ENCODE measurements around the gene RC3H2. TPM values are rescaled to one million over a fixed set of nuclear protein-coding genes. Genes with fewer than 3 reads are reported as not detected.

Gene RC3H2
- total and polyA plus RNA-seq, 2 donors (not counting 1 experiment from before 2014, with no cell fraction given) = 35.7 to 43.1 TPM

DNA sequence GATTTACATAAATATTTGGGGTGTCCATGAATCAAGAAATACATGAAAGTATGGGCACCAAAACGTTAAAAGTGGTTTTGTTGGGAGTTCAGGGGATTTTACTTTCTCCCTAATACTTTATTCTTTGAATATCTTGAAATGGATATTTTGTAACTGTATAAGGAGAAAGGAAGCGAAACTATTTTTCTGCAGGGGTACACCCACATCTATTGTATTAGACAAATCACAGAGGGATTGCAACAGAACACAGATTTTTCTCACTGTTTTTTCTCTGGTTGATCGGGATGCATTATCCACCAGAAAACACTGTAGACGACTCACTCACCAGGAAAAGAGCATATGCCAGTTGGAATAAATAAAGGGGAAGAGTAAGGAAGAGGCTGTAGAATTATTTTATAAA is 34.4 kb upstream of the RC3H2 start:
- Histone ChIP-seq H3K27ac (ENCODE audit: insufficient read depth, low read length) (no peak overlapping the region), H3K9ac (ENCODE audit: insufficient read depth, low read length) (no peak overlapping the region), H3K79me2 (ENCODE audit: control insufficient read depth, insufficient read depth, low read length) (peaks cover 41% of the 10 kb centered on the region), H3K27me3 (ENCODE audit: control insufficient read depth, insufficient read depth, low read length) (no peaks in the 10 kb centered on the region), H3K9me3 (ENCODE audit: control insufficient read depth, insufficient read depth, low read depth, low read length) (no peaks in the 10 kb centered on the region), H3K4me1 (ENCODE audit: control insufficient read depth, extremely low read depth, insufficient read depth, low read length) (no peaks in the 10 kb centered on the region), H2AFZ (ENCODE audit: low read length) (no peak overlapping the region), H3K4me3 (replicated peaks in 1 of 4; ENCODE audit: control extremely low read depth in 1 of 4, insufficient read depth in 1 of 4, low read depth in 3 of 4, low read length in 4 of 4) (no peak overlapping the region), H4K20me1 (ENCODE audit: control insufficient read depth, extremely low read depth, insufficient read depth, low read length) (no peaks in the 10 kb centered on the region), H3K36me3 (ENCODE audit: control insufficient read depth, insufficient read depth, low read length) (no peaks in the 10 kb centered on the region), H3K4me2 (ENCODE audit: extremely low read depth, insufficient read depth, low read length) (no peak overlapping the region)
- no peak for DNase-seq (ENCODE audit: low read depth in 2 of 2)
- TF ChIP-seq EZH2 (IDR thresholded peaks at IDR 0.05; ENCODE audit: low read length, missing control alignments) = no peak

DNA sequence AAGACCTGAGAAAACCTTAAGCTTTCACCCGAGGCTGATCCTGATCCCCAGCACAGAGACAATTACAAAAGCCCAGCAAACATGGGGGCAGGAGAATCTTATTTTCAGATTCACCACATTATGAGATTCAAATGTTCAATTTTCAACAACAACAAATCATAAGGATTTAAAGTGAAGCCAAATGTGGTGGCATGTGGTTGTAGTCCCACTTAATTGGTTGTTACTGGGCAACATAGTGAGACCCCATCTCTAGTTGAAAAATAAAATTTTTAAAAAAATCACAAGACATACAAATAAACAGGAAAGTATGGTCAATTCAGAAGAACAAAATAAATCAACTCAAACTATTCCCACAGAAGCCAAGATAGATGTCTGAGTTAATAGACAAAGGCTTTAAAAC is 31.7 kb upstream of the RC3H2 start:
- H3K4me1 ChIP-seq (ENCODE audit: control insufficient read depth, extremely low read depth, insufficient read depth, low read length) = no peaks in the 10 kb centered on the region
- H3K9me3 ChIP-seq (ENCODE audit: control insufficient read depth, insufficient read depth, low read depth, low read length) = no peaks in the 10 kb centered on the region
- H3K27me3 ChIP-seq (ENCODE audit: control insufficient read depth, insufficient read depth, low read length) = no peaks in the 10 kb centered on the region
- H4K20me1 ChIP-seq (ENCODE audit: control insufficient read depth, extremely low read depth, insufficient read depth, low read length) = no peaks in the 10 kb centered on the region
- H3K4me3 ChIP-seq (replicated peaks in 1 of 4; ENCODE audit: control extremely low read depth in 1 of 4, insufficient read depth in 1 of 4, low read depth in 3 of 4, low read length in 4 of 4) = no peak overlapping the region
- no peak for DNase-seq (ENCODE audit: low read depth in 2 of 2)
- no peak overlapping the region for H3K4me2 ChIP-seq (ENCODE audit: extremely low read depth, insufficient read depth, low read length)
- TF ChIP-seq EZH2 (IDR thresholded peaks at IDR 0.05; ENCODE audit: low read length, missing control alignments) = no peak
- TF ChIP-seq, protein P1, sequence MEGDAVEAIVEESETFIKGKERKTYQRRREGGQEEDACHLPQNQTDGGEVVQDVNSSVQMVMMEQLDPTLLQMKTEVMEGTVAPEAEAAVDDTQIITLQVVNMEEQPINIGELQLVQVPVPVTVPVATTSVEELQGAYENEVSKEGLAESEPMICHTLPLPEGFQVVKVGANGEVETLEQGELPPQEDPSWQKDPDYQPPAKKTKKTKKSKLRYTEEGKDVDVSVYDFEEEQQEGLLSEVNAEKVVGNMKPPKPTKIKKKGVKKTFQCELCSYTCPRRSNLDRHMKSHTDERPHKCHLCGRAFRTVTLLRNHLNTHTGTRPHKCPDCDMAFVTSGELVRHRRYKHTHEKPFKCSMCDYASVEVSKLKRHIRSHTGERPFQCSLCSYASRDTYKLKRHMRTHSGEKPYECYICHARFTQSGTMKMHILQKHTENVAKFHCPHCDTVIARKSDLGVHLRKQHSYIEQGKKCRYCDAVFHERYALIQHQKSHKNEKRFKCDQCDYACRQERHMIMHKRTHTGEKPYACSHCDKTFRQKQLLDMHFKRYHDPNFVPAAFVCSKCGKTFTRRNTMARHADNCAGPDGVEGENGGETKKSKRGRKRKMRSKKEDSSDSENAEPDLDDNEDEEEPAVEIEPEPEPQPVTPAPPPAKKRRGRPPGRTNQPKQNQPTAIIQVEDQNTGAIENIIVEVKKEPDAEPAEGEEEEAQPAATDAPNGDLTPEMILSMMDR (conservative IDR thresholded peaks at IDR 0.05 in 1 of 2, IDR thresholded peaks at IDR 0.05 in 1 of 2; ENCODE audit: low read depth in 1 of 2, low read length in 2 of 2) = no peak
- H3K79me2 ChIP-seq (ENCODE audit: control insufficient read depth, insufficient read depth, low read length) = peaks cover 40% of the 10 kb centered on the region
- H3K9ac ChIP-seq (ENCODE audit: insufficient read depth, low read length) = no peak overlapping the region
- H3K27ac ChIP-seq (ENCODE audit: insufficient read depth, low read length) = no peak overlapping the region
- H2AFZ ChIP-seq (ENCODE audit: low read length) = no peak overlapping the region
- no peaks in the 10 kb centered on the region for H3K36me3 ChIP-seq (ENCODE audit: control insufficient read depth, insufficient read depth, low read length)

DNA sequence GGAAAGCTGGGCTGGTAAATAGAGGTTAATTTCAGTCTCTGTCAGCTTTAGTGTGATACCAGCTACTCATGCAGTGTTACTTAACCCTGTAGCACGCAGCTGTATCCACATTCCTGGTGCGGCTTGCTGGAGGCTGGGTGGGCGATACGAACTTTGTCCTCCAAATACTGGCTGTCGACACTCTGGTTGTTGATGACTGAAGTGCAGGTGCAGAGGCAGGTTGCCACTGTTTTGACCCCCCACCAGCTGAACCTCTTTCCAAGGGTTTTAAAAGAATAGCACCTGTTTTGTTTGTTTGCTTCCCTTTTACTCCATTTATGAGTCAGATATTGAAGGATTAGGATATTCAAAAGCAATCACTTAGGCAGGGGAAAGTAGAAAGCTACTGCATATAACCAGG is 31.3 kb upstream of the RC3H2 start:
- H2AFZ ChIP-seq (ENCODE audit: low read length) = no peak overlapping the region
- no peak overlapping the region for H3K4me2 ChIP-seq (ENCODE audit: extremely low read depth, insufficient read depth, low read length)
- H4K20me1 ChIP-seq (ENCODE audit: control insufficient read depth, extremely low read depth, insufficient read depth, low read length) = no peaks in the 10 kb centered on the region
- H3K4me1 ChIP-seq (ENCODE audit: control insufficient read depth, extremely low read depth, insufficient read depth, low read length) = no peaks in the 10 kb centered on the region
- H3K36me3 ChIP-seq (ENCODE audit: control insufficient read depth, insufficient read depth, low read length) = no peaks in the 10 kb centered on the region
- no peak overlapping the region for H3K9ac ChIP-seq (ENCODE audit: insufficient read depth, low read length)
- H3K27ac ChIP-seq (ENCODE audit: insufficient read depth, low read length) = no peak overlapping the region
- peaks cover 40% of the 10 kb centered on the region for H3K79me2 ChIP-seq (ENCODE audit: control insufficient read depth, insufficient read depth, low read length)
- TF ChIP-seq, protein P1 (conservative IDR thresholded peaks at IDR 0.05 in 1 of 2, IDR thresholded peaks at IDR 0.05 in 1 of 2; ENCODE audit: low read depth in 1 of 2, low read length in 2 of 2) = no peak
- TF ChIP-seq EZH2 (IDR thresholded peaks at IDR 0.05; ENCODE audit: low read length, missing control alignments) = no peak
- no peaks in the 10 kb centered on the region for H3K9me3 ChIP-seq (ENCODE audit: control insufficient read depth, insufficient read depth, low read depth, low read length)
- H3K27me3 ChIP-seq (ENCODE audit: control insufficient read depth, insufficient read depth, low read length) = no peaks in the 10 kb centered on the region
- H3K4me3 ChIP-seq (replicated peaks in 1 of 4; ENCODE audit: control extremely low read depth in 1 of 4, insufficient read depth in 1 of 4, low read depth in 3 of 4, low read length in 4 of 4) = no peak overlapping the region
- DNase-seq (ENCODE audit: low read depth in 2 of 2) = no peak
